HG03575 (cell line): Measurements from ENCODE around the gene RELT.
"Not testable (repeated sequence)": the region's sequence is repeated elsewhere in the genome, so short reads cannot be mapped to it uniquely, and the experiment has no call there.

Source experiments
- ATAC-seq: cut with Tn5 transposase; IDR thresholded peaks from one replicate; pipeline ENCODE4 v1.9.1; 2021; ENCODE audit not compliant: unreplicated experiment, insufficient number of reproducible peaks, low FRiP score; ENCODE audit errors: extremely low read depth

The RELT gene

DNA sequence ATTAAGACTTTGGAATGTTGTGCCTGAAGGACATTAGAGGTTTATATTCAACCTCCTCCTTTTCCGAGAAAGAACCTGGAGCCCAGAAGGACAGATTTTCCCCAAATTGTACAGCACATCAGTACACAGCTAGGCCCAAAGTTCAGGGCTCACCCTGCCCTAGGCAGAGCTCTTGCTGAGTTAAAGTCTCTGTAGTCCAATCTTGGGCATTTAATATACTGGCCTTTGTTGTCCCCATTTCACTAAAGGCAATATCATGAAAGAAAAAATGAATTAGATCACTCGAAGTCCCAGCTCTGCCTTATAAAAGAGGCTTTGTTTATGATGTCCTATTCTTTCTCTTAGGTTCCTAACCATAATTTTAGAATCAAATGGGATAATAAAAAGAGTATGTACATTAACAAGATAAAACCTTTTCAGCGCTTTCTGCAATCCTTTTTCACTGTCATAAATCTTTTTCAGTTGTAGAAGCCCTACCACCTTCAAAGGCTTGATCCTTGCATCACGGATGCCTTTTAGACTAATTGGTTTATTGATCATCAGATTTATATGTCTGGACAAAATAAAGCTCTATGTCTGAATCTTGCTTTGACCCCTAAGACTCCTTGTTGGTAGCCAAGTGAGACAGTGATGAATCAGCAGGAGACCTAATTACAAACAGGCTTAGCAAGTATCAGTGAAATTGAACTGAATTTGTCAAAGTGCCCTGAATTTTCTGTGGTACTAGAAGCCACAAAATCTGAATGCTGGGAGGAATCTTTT lies 39.8 kb downstream of the RELT start:
- ATAC-seq, result no peak

DNA sequence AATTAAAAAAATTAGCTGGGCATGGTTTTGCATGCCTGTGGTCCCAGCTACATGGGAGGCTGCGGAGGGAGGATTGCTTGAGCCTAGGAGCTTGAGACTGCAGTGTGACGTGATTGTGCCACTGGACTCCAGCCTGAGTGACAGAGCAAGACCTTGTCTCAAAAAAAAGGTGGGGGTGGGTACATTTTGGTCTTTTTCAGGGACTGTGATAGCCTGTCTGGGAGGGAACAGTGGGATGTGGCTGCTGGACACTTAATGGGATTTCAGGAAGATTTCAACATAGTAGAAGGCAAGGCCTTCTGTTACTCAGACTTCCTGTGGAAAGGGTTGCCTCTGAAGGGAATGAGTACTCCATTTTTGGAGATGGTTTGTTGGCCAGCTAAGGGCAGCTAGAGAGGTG lies 40.6 kb downstream of the RELT start:
- ATAC-seq, result no peak

DNA sequence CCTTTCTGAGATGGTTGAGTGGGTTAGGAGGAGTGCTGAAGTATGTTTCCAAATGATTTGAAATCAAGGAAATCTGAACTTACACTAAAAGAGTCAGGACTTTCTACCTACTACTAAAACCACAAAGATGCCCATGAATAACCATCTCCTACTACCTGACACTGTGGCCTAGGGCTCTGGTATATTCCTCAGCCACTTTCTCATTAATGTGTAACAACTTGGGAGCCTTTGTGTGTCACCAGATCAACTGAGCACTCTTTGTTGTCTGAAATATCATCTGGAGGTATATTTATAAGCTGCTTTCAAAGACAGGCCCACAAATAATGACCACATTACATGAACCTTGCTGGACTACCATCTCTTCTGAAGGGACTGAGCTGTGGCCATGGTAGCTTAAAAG lies 43.9 kb downstream of the RELT start:
- ATAC-seq, result no peak

DNA sequence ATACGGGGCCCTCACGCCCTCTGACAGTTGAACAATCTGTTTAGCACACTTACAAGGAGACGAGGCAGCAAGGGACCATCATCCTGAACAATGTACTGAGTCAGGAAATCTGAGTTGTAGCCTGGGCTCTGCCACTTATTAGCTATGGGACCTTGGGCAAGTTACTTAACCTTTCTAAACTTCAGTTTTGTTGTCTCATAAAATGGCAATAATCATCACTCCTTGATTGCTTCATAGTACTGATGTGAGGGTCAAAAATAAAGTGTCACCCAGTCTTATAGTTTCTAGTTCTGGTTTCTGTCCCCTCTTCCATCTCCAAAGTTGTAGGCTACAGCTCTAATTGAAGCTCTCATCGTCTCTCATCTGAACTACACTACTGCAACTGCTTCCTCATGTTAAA lies 46.7 kb downstream of the RELT start:
- ATAC-seq, result no peak

DNA sequence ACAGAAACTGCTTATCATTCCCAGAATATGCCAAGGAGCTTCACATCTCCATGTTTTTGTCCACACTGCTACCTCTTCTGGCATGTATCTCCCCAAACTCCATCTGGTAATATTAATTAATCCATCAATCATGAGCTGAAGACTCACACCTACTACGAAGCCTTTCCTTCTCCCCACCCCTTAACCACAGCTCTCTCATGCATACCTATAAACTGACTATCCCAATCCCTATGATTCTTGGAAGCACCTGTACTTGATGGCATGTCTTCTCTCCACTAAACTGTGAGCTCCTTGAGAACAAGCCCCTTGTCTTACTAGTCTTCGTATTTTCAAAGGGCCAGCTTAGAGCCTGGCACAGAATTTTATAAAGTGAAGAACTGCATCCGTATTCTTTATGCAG lies 47.3 kb downstream of the RELT start:
- ATAC-seq, result no peak

DNA sequence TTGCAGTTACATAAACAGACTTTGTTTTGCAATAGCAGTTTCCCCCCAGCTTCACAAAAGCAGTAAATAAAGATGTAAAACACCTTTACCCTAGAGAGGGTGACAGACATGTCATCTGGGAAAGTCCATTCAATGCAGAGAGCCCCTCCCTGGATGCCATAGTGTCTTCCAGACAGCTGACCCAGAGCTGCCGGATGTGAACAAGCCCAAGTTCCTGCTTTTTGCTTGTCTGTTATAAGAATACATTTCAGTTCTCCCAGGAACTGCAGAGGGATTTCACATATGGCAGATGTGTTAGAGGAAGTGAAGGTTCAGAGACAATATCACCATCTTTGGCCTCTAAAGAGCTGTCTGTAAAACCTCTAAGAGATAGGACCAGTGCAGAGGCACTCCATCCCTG lies 48.9 kb downstream of the RELT start:
- ATAC-seq, result no peak

DNA sequence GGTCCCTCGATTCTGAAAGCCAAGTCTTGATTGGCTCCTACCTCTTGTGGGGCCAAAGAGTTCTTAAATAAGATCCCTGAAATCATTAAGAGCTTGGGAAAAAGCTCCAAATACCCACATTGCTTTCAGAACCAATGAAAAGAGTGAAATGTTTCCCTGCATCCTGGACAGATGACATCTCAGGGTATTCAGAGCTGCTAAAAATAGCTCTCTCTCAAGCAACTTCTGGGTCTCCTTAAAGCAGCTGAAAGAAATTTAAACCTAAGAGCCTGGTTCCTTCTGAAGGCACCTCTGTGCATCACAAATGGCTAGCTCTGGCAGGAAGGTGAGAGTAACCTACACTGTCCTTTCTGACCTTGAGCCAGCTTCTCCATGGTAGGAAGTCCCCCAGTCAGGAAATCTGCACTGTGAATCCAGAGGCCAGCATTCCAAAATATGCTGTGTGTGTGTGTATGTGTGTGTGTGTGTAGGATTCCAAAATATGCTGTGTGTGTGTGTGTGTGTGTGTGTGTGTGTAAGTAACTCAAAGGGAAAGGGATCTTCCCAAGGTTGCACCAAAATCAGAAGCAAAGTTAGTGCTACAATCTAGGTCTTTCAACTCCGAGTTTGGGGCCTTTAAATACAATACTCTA lies 50.1 kb downstream of the RELT start:
- no peak for ATAC-seq

DNA sequence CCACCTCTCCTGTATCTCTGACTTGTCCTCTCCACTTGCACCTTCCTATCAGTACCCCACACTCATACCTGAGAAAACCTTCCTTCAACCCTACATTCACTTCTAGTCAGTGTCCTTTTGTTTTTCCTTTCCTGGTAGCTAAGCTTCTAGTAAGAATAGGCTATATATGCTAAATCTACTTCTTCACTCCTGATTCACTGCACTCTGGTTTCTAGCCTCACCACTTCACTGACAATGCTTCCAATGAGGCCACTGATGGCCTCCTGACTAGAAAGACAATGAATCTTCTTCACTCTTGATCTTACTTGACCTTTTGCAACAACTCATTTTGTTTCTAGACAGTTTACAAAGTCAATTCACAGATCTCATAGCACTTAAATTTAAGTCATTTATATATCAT lies 52.0 kb downstream of the RELT start:
- no peak for ATAC-seq

DNA sequence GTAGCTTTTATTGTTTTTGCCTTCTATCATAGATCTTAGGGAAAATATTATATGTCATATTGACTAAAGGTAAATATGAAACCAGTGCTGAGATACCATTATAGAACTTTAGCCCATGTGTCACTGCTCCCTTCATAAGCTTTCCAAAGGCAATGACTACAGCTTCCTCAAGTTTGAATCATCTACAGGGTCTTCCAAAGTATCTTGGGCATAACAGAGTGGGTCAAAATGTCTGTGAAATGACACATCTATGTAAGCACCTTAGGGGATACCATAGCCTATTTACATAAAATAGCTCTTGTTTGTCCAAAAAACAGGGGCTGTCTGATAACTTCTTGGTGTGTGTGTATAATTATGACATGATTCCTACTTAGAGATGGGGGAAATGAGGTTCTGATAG lies 52.5 kb downstream of the RELT start:
- ATAC-seq, result no peak

DNA sequence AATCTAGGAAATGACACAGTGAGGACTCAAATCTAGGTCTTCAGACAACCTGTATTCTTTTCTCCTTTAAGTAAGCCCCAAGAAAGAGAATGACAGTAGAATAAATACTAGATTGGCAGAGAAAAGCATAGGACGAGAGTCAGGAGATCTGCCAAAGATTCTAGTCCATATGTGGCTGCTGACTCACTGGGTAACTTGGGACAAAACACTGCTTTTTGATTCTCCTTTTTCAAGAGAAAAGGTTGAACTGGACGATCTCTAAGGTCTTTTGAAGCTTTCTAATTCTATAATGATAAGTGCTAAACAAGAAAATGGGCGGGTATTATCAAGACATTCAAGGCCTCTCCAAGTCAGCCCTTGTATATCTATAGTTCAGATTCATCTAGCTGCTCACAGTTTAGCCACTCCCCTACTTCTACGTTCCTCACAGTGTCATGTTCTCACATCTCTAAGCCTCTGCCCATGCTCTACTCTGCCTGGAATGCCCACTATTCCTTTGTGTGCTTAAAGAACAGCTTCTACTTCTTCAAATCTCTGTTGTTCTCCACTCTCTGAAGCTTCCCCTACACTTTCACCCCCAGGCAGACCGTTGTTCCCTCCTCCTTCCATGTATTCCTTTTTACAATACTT lies 53.0 kb downstream of the RELT start:
- ATAC-seq, result no peak

DNA sequence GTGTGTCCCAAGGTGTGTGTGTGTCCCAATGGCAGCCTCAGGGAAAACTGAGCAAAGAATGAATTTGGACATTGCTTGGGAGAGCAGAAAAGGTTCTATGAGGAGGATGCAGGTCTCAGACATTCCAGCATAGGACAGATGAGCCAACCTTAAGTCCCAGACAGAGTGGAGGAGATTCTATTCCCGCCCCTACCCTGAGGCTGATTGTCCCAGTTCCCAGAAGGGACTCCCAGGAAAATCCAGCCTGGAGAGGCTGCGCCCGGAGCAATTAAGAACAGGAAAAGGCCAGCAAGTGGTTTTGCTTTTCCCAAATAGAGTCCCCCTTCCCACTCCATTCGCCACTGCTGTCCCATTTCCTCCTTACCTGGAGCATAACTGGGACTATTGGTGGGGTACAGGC lies 54.1 kb downstream of the RELT start:
- ATAC-seq, result no peak

DNA sequence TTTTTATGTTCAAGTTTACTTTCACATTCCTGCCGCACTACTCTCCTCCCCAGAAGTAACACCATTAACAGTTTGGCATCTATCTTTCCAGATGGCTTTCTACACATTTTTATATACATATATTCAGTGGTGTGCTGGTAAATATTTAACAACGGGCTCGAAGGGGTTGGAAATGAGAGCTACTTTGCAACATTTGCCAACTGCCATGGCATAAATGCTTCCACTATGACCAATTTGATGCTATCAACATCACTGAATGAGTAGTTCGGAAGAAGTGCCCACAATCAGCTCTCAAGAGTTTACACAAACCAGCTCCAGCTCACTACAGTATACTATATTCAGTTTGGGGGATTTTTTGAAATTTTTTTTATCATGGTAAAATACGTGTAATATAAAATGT lies 55.2 kb downstream of the RELT start:
- no peak for ATAC-seq

DNA sequence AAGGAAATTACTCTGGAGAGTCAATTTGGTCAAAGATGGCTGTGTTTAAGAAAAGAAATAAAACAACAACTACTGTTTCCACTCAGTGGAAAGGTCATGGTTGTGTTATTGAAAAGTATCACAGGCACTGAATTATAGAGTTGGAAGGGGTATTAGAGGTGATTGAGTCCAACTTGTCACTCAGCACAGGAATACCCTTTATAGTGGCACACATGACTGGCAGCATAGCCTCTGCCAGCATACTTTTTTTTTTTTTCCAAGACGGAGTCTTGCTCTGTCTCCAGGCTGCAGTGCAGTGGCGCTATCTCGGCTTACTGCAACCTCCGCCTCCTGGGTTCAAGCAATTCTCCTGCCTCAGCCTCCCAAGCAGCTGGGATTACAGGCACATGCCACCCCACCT lies 60.7 kb downstream of the RELT start:
- not testable (repeated sequence) for ATAC-seq

DNA sequence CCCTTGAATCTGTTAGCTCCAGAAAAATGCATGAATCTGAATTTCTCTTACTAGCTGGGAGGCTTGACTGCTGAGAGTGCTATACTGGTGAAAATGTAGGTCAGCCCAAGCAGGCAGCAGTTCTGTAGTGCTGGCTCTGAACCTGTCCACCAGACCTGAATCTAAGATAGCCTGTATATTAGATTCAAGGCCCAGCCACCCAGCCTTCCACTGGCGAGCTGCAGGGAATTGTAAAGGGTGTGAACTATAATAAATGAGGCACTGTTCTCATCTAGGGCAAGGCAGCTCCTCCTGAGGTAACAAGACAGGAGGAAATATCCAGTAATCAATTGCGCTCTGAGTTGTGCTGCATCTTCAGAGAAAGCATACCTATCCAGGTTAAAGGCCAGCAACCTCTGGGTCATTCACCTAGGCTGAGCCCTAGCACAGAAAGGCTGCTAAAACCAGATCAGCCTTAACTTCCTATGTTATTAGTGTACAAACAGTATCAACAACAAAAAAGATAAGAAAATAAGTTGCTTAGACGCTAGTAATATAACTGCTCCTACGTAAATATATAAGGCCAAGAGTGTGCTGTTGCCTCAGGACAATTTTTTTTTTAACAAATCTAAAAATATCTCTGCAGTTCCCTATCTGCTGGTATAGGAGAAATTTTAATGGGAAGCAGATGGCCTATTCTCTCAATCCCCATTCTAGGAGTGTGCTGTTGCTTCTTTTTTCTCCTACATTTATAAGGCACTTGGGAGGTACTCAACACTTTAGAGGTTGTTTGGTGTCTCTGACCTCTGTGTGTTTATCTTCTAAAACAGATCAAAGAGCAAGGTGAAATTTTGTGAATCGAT lies 63.0 kb downstream of the RELT start:
- no peak for ATAC-seq

DNA sequence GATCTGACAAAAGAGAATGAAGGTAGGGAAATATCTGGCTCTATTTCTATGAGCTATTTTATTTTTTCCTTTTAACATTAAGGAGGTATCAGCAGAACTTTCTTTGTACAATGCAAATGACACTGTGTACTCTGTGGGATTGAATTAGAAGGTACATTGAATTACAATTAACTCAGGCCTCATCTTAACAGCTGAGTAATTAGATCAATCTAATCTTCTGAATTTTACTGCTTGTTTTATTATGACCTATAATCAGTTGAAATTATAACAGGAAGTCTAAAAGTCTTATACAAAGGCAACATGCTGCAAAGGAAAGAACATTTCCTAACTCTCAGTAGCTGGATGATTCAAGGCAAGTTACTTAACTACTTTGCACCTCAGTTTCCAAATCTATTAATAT lies 69.8 kb downstream of the RELT start:
- no peak for ATAC-seq

DNA sequence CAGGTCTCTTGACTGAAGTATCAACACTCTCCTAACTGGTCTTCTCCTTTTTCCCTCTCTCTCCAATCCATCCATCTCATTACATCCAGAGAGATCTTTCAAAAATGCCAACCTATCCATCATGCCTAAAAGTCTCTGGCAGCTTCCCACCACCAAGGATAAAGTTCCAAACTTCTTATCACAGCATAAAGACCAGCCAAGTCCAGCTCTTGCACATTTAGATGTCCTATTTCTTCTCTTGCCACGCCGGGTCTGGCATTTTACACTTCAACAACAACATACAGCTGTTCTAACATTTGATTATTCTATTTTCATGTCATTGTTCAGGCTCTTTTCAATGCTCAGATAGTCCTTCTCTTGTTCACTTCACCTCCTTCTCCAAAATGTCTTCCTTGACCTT lies 70.6 kb downstream of the RELT start:
- no peak for ATAC-seq
